ENCODE data around the gene HABP4. TPM values are rescaled to one million over a fixed set of nuclear protein-coding genes. Genes with fewer than 3 reads are reported as not detected.

The HABP4 gene
- total RNA-seq, 1 experiment from 2014 or later = 1.8 TPM

- H3K27me3 ChIP-seq (ENCODE audit: low read length) = no peaks in the 10 kb centered on the region
- no peaks in the 10 kb centered on the region for H3K79me2 ChIP-seq (ENCODE audit: low read length)
- H3K27ac ChIP-seq (ENCODE audit: low read length) = no peak overlapping the region
- no peak overlapping the region for H3K4me2 ChIP-seq (ENCODE audit: low read depth, low read length, poor library complexity, severe bottlenecking)
- no peaks in the 10 kb centered on the region for H3K9me3 ChIP-seq (ENCODE audit: low read length)
- no peak for DNase-seq
- H2AFZ ChIP-seq (ENCODE audit: low read length) = no peak overlapping the region
- no peak overlapping the region for H3K9ac ChIP-seq (ENCODE audit: low read length)
- H4K20me1 ChIP-seq (ENCODE audit: insufficient read depth, low read depth, low read length) = no peaks in the 10 kb centered on the region
- no peak overlapping the region for H3K4me3 ChIP-seq (ENCODE audit: low read length)
- H3K36me3 ChIP-seq (ENCODE audit: insufficient read depth, low read length) = no peaks in the 10 kb centered on the region
- H3K9me2 ChIP-seq (replicated peaks; ENCODE audit: insufficient read depth, low read length) = no peaks in the 10 kb centered on the region
- H3K4me1 ChIP-seq (ENCODE audit: low read length) = no peaks in the 10 kb centered on the region
Measured at GRCh38 chr9:96509026-96509425, 59.1 kb downstream of the HABP4 start.

GRCh38 chr9:96509848-96510247, 59.9 kb downstream of the HABP4 start:
- H4K20me1 ChIP-seq (ENCODE audit: insufficient read depth, low read depth, low read length) = no peaks in the 10 kb centered on the region
- H3K9me2 ChIP-seq (replicated peaks; ENCODE audit: insufficient read depth, low read length) = no peaks in the 10 kb centered on the region
- no peaks in the 10 kb centered on the region for H3K9me3 ChIP-seq (ENCODE audit: low read length)
- no peak for DNase-seq
- H3K36me3 ChIP-seq (ENCODE audit: insufficient read depth, low read length) = no peaks in the 10 kb centered on the region
- H3K9ac ChIP-seq (ENCODE audit: low read length) = no peak overlapping the region
- H2AFZ ChIP-seq (ENCODE audit: low read length) = no peak overlapping the region
- no peaks in the 10 kb centered on the region for H3K79me2 ChIP-seq (ENCODE audit: low read length)
- no peak overlapping the region for H3K4me3 ChIP-seq (ENCODE audit: low read length)
- no peak overlapping the region for H3K27ac ChIP-seq (ENCODE audit: low read length)
- no peaks in the 10 kb centered on the region for H3K4me1 ChIP-seq (ENCODE audit: low read length)
- no peaks in the 10 kb centered on the region for H3K27me3 ChIP-seq (ENCODE audit: low read length)
- no peak overlapping the region for H3K4me2 ChIP-seq (ENCODE audit: low read depth, low read length, poor library complexity, severe bottlenecking)

GRCh38 chr9:96510258-96510657, 60.3 kb downstream of the HABP4 start:
- H3K4me2 ChIP-seq (ENCODE audit: low read depth, low read length, poor library complexity, severe bottlenecking) = no peak overlapping the region
- no peak for DNase-seq
- H3K9me3 ChIP-seq (ENCODE audit: low read length) = no peaks in the 10 kb centered on the region

GRCh38 chr9:96512240-96512639, 62.3 kb downstream of the HABP4 start:
- H3K36me3 ChIP-seq (ENCODE audit: insufficient read depth, low read length) = no peaks in the 10 kb centered on the region
- no peaks in the 10 kb centered on the region for H3K9me3 ChIP-seq (ENCODE audit: low read length)
- H3K4me1 ChIP-seq (ENCODE audit: low read length) = no peaks in the 10 kb centered on the region
- no peaks in the 10 kb centered on the region for H3K9me2 ChIP-seq (replicated peaks; ENCODE audit: insufficient read depth, low read length)
- no peaks in the 10 kb centered on the region for H3K27me3 ChIP-seq (ENCODE audit: low read length)
- no peak overlapping the region for H3K27ac ChIP-seq (ENCODE audit: low read length)
- H4K20me1 ChIP-seq (ENCODE audit: insufficient read depth, low read depth, low read length) = no peaks in the 10 kb centered on the region
- H3K9ac ChIP-seq (ENCODE audit: low read length) = no peak overlapping the region
- no peak overlapping the region for H2AFZ ChIP-seq (ENCODE audit: low read length)
- H3K4me2 ChIP-seq (ENCODE audit: low read depth, low read length, poor library complexity, severe bottlenecking) = no peak overlapping the region
- H3K4me3 ChIP-seq (ENCODE audit: low read length) = no peak overlapping the region
- H3K79me2 ChIP-seq (ENCODE audit: low read length) = no peaks in the 10 kb centered on the region
- DNase-seq = no peak

More at GRCh38 chr9:96510258-96510657, 60.3 kb downstream of the HABP4 start:
- Histone ChIP-seq H3K79me2 (ENCODE audit: low read length) (no peaks in the 10 kb centered on the region), H3K36me3 (ENCODE audit: insufficient read depth, low read length) (no peaks in the 10 kb centered on the region), H3K27me3 (ENCODE audit: low read length) (no peaks in the 10 kb centered on the region), H3K27ac (ENCODE audit: low read length) (no peak overlapping the region), H3K9me2 (replicated peaks; ENCODE audit: insufficient read depth, low read length) (no peaks in the 10 kb centered on the region), H2AFZ (ENCODE audit: low read length) (no peak overlapping the region), H3K9ac (ENCODE audit: low read length) (no peak overlapping the region), H3K4me3 (ENCODE audit: low read length) (no peak overlapping the region), H4K20me1 (ENCODE audit: insufficient read depth, low read depth, low read length) (no peaks in the 10 kb centered on the region), H3K4me1 (ENCODE audit: low read length) (no peaks in the 10 kb centered on the region)

- H3K36me3 ChIP-seq (ENCODE audit: insufficient read depth, low read length) = no peaks in the 10 kb centered on the region
- no peaks in the 10 kb centered on the region for H3K27me3 ChIP-seq (ENCODE audit: low read length)
- DNase-seq = no peak
- H3K4me2 ChIP-seq (ENCODE audit: low read depth, low read length, poor library complexity, severe bottlenecking) = no peak overlapping the region
- no peaks in the 10 kb centered on the region for H4K20me1 ChIP-seq (ENCODE audit: insufficient read depth, low read depth, low read length)
- no peaks in the 10 kb centered on the region for H3K9me3 ChIP-seq (ENCODE audit: low read length)
- H2AFZ ChIP-seq (ENCODE audit: low read length) = no peak overlapping the region
- H3K9ac ChIP-seq (ENCODE audit: low read length) = no peak overlapping the region
- no peaks in the 10 kb centered on the region for H3K9me2 ChIP-seq (replicated peaks; ENCODE audit: insufficient read depth, low read length)
- no peak overlapping the region for H3K27ac ChIP-seq (ENCODE audit: low read length)
- H3K79me2 ChIP-seq (ENCODE audit: low read length) = no peaks in the 10 kb centered on the region
- H3K4me3 ChIP-seq (ENCODE audit: low read length) = no peak overlapping the region
- no peaks in the 10 kb centered on the region for H3K4me1 ChIP-seq (ENCODE audit: low read length)
Measured at GRCh38 chr9:96513622-96514021, 63.7 kb downstream of the HABP4 start.

GRCh38 chr9:96514108-96514799, 64.3 kb downstream of the HABP4 start:
- no peak overlapping the region for H3K9ac ChIP-seq (ENCODE audit: low read length)
- H3K36me3 ChIP-seq (ENCODE audit: insufficient read depth, low read length) = no peaks in the 10 kb centered on the region
- H3K9me2 ChIP-seq (replicated peaks; ENCODE audit: insufficient read depth, low read length) = no peaks in the 10 kb centered on the region
- H4K20me1 ChIP-seq (ENCODE audit: insufficient read depth, low read depth, low read length) = no peaks in the 10 kb centered on the region
- no peak overlapping the region for H2AFZ ChIP-seq (ENCODE audit: low read length)
- H3K4me1 ChIP-seq (ENCODE audit: low read length) = no peaks in the 10 kb centered on the region
- H3K4me3 ChIP-seq (ENCODE audit: low read length) = no peak overlapping the region
- H3K27ac ChIP-seq (ENCODE audit: low read length) = no peak overlapping the region
- no peaks in the 10 kb centered on the region for H3K9me3 ChIP-seq (ENCODE audit: low read length)
- H3K27me3 ChIP-seq (ENCODE audit: low read length) = no peaks in the 10 kb centered on the region
- H3K79me2 ChIP-seq (ENCODE audit: low read length) = no peaks in the 10 kb centered on the region
- H3K4me2 ChIP-seq (ENCODE audit: low read depth, low read length, poor library complexity, severe bottlenecking) = no peak overlapping the region
- DNase-seq = no peak

GRCh38 chr9:96514800-96515158, 64.8 kb downstream of the HABP4 start:
- H3K36me3 ChIP-seq (ENCODE audit: insufficient read depth, low read length) = no peaks in the 10 kb centered on the region
- no peaks in the 10 kb centered on the region for H3K79me2 ChIP-seq (ENCODE audit: low read length)
- H3K4me1 ChIP-seq (ENCODE audit: low read length) = no peaks in the 10 kb centered on the region
- no peak overlapping the region for H3K4me3 ChIP-seq (ENCODE audit: low read length)
- H3K4me2 ChIP-seq (ENCODE audit: low read depth, low read length, poor library complexity, severe bottlenecking) = no peak overlapping the region
- no peak overlapping the region for H3K9ac ChIP-seq (ENCODE audit: low read length)
- no peak overlapping the region for H3K27ac ChIP-seq (ENCODE audit: low read length)
- no peak for DNase-seq
- no peaks in the 10 kb centered on the region for H3K9me2 ChIP-seq (replicated peaks; ENCODE audit: insufficient read depth, low read length)
- no peak overlapping the region for H2AFZ ChIP-seq (ENCODE audit: low read length)
- H3K27me3 ChIP-seq (ENCODE audit: low read length) = no peaks in the 10 kb centered on the region
- H4K20me1 ChIP-seq (ENCODE audit: insufficient read depth, low read depth, low read length) = no peaks in the 10 kb centered on the region
- H3K9me3 ChIP-seq (ENCODE audit: low read length) = no peaks in the 10 kb centered on the region

- H3K27me3 ChIP-seq (ENCODE audit: low read length) = no peaks in the 10 kb centered on the region
- no peak overlapping the region for H3K27ac ChIP-seq (ENCODE audit: low read length)
- no peak overlapping the region for H2AFZ ChIP-seq (ENCODE audit: low read length)
- no peaks in the 10 kb centered on the region for H3K4me1 ChIP-seq (ENCODE audit: low read length)
- no peak for DNase-seq
- no peak overlapping the region for H3K4me2 ChIP-seq (ENCODE audit: low read depth, low read length, poor library complexity, severe bottlenecking)
- no peaks in the 10 kb centered on the region for H3K79me2 ChIP-seq (ENCODE audit: low read length)
- H3K4me3 ChIP-seq (ENCODE audit: low read length) = no peak overlapping the region
- H3K9me2 ChIP-seq (replicated peaks; ENCODE audit: insufficient read depth, low read length) = no peaks in the 10 kb centered on the region
- H3K9me3 ChIP-seq (ENCODE audit: low read length) = no peaks in the 10 kb centered on the region
- H4K20me1 ChIP-seq (ENCODE audit: insufficient read depth, low read depth, low read length) = no peaks in the 10 kb centered on the region
- H3K36me3 ChIP-seq (ENCODE audit: insufficient read depth, low read length) = no peaks in the 10 kb centered on the region
- H3K9ac ChIP-seq (ENCODE audit: low read length) = no peak overlapping the region
Measured at GRCh38 chr9:96515621-96516470, 65.9 kb downstream of the HABP4 start.

All from Karpas-422 (cell line).